ENCODE results near the gene SPECC1. TPM values are rescaled to one million over a fixed set of nuclear protein-coding genes. Genes with fewer than 3 reads are reported as not detected.

Gene SPECC1
- total RNA-seq, 4 donors from 2014 or later = 22.5 to 36.3 (median 33.2) TPM

- no peak for ATAC-seq
- H3K4me1 ChIP-seq = peaks cover 0 to 1% (median under 1%) of the 10 kb centered on the region in 3 donors
- H3K27ac ChIP-seq = no peak overlapping the region
- H3K27me3 ChIP-seq = peaks cover 5% of the 10 kb centered on the region
- TF ChIP-seq POLR2A (IDR thresholded peaks at IDR 0.05) (no peak), EP300 (IDR thresholded peaks at IDR 0.05) (no peak), CTCF (IDR thresholded peaks at IDR 0.05) (no peak), POLR2AphosphoS5 (IDR thresholded peaks at IDR 0.05) (no peak)
- no peaks in the 10 kb centered on the region for H3K9me3 ChIP-seq
- H3K36me3 ChIP-seq = no peaks in the 10 kb centered on the region
- no peak overlapping the region for H3K4me3 ChIP-seq
- 14 to 67% methylated on average over 1 of the region's 1 CpG for WGBS, 2 donors (ENCODE audit: low coverage in 1 of 2)
Measured at GRCh38 chr17:19987897-19988296, 21.3 kb upstream of the SPECC1 start.

GRCh38 chr17:19991252-19991885, 17.8 kb upstream of the SPECC1 start:
- 43 to 50% methylated on average over 2 to 3 of the region's 4 CpGs for WGBS, 2 donors (ENCODE audit: low coverage in 1 of 2)
- no peak for ATAC-seq
- Histone ChIP-seq H3K36me3 (no peaks in the 10 kb centered on the region), H3K4me1 (peaks cover 0 to 5% (median 4%) of the 10 kb centered on the region in 3 donors), H3K9me3 (no peaks in the 10 kb centered on the region), H3K27ac (no peak overlapping the region), H3K4me3 (no peak overlapping the region), H3K27me3 (peaks cover 5% of the 10 kb centered on the region)
- TF ChIP-seq POLR2A (IDR thresholded peaks at IDR 0.05) (no peak), CTCF (IDR thresholded peaks at IDR 0.05) (no peak), POLR2AphosphoS5 (IDR thresholded peaks at IDR 0.05) (no peak)

GRCh38 chr17:19992803-19993713, 16.1 kb upstream of the SPECC1 start:
- peak; percentile 96 for ATAC-seq
- TF ChIP-seq CTCF (IDR thresholded peaks at IDR 0.05) = peak in 3 of 4 experiments; percentile 84 to 89 (median 88)
- TF ChIP-seq POLR2A (IDR thresholded peaks at IDR 0.05) = no peak

GRCh38 chr17:19996086-19996485, 13.1 kb upstream of the SPECC1 start:
- H3K4me3 ChIP-seq = no peak overlapping the region
- 73 to 100% methylated on average over 1 of the region's 1 CpG for WGBS, 2 donors (ENCODE audit: low coverage in 1 of 2)
- no peak for ATAC-seq
- H3K27me3 ChIP-seq = no peaks in the 10 kb centered on the region
- no peaks in the 10 kb centered on the region for H3K9me3 ChIP-seq
- no peak overlapping the region for H3K27ac ChIP-seq
- no peak for TF ChIP-seq CTCF (IDR thresholded peaks at IDR 0.05)
- TF ChIP-seq POLR2A (IDR thresholded peaks at IDR 0.05) = no peak
- TF ChIP-seq POLR2AphosphoS5 (IDR thresholded peaks at IDR 0.05) = no peak
- TF ChIP-seq EP300 (IDR thresholded peaks at IDR 0.05) = no peak
- H3K36me3 ChIP-seq = no peaks in the 10 kb centered on the region
- peaks cover 0 to 5% (median 4%) of the 10 kb centered on the region in 3 donors for H3K4me1 ChIP-seq

More at GRCh38 chr17:19992803-19993713, 16.1 kb upstream of the SPECC1 start:
- Histone ChIP-seq H3K9me3 (no peaks in the 10 kb centered on the region), H3K4me1 (peaks cover 0 to 5% (median 4%) of the 10 kb centered on the region in 3 donors), H3K27ac (no peak overlapping the region), H3K36me3 (no peaks in the 10 kb centered on the region), H3K27me3 (no peaks in the 10 kb centered on the region), H3K4me3 (no peak overlapping the region)
- 48 to 63% methylated on average over 8 to 11 of the region's 24 CpGs for WGBS, 2 donors (ENCODE audit: low coverage in 1 of 2)

All from gastroesophageal sphincter (tissue), 4 donors.